Esophagus muscularis mucosa (tissue), 4 donors: ENCODE data around the gene ADGRB3. TPM values are rescaled to one million over a fixed set of nuclear protein-coding genes. Genes with fewer than 3 reads are reported as not detected.

Source experiments
- DNase-seq: peaks from one replicate; pipeline ENCODE4 v3.0.0-alpha.2; 2017; ENCODE audit errors: extremely low spot score
- H3K27ac ChIP-seq, 4 donors: fragments of 200-600 bp; sonication (generic); replicated peaks in 1 of 4; 1 replicate in 3 of 4; 2 replicates in 1 of 4; pipeline ENCODE4 v1.5.1; 2016 to 2019; ENCODE audit warnings: mild to moderate bottlenecking in 1 of 4
- H3K27me3 ChIP-seq, 4 donors: fragments of 200-600 bp; sonication (generic); one replicate each; pipeline versions ENCODE4 v1.5.1 to v1.6.0; 2016 to 2019
- H3K36me3 ChIP-seq, 4 donors: fragments of 200-600 bp; sonication (generic); one replicate each; pipeline ENCODE4 v1.5.1; 2016 to 2019
- H3K4me1 ChIP-seq, 4 donors: fragments of 200-600 bp; sonication (generic); one replicate each; pipeline ENCODE4 v1.5.1; 2016 to 2019
- H3K4me3 ChIP-seq, 4 donors: fragments of 200-600 bp; sonication (generic); 1 replicate in 2 of 4; 2 replicates in 2 of 4; pipeline ENCODE4 v1.5.1; 2016 to 2019; ENCODE audit warnings: mild to moderate bottlenecking in 4 of 4, moderate library complexity in 1 of 4
- H3K9me3 ChIP-seq, 4 donors: fragments of 200-600 bp; sonication (generic); 1 replicate in 3 of 4; 2 replicates in 1 of 4; pipeline ENCODE4 v1.5.1; 2016 to 2019
- EP300 ChIP-seq: sonication (generic); formaldehyde crosslinking; IDR thresholded peaks from one replicate; pipeline ENCODE4 v1.6.1; 2017; ENCODE audit warnings: antibody characterized with exemption
- POLR2A ChIP-seq: fragments of 450-650 bp; IDR thresholded peaks from one replicate; pipeline ENCODE4 v1.6.1; 2017; ENCODE audit warnings: antibody characterized with exemption, moderate library complexity, mild to moderate bottlenecking, low read depth
- POLR2AphosphoS5 ChIP-seq, 2 donors: sonication (generic); formaldehyde crosslinking; IDR thresholded peaks; one replicate each; pipeline ENCODE4 v1.6.1; 2017; ENCODE audit warnings: antibody characterized with exemption in 2 of 2
- WGBS: methylation state at CpG from one replicate; pipeline ENCODE4 v1.1.5; 2018; 5-methylcytosine and 5-hydroxymethylcytosine counted together
- intact Hi-C: fragments of 100-400 bp; cut with DNase I; formaldehyde crosslinking; loops from one replicate; pipeline ENCODE4 v1.15.1; 2023
- total RNA-seq, 4 donors: library from RNA; depleted of rRNA; stranded (reverse); fragments of >200 nt; gene quantifications; one replicate each; pipeline versions ENCODE4 v1.1.0 to v1.2.1, GENCODE V29; 2016
- TF ChIP-seq, protein P1 (sequence below), 3 experiments: fragments of 200-600 bp in 2 of 3; fragments of 450-650 bp in 1 of 3; sonication (generic) in 2 of 3; IDR thresholded peaks; one replicate each; pipeline ENCODE4 v1.5.1; 2017 to 2019; ENCODE audit warnings: antibody characterized with exemption in 3 of 3, mild to moderate bottlenecking in 2 of 3, moderate library complexity in 1 of 3

ADGRB3 gene
- total RNA-seq, 4 donors from 2014 or later: 4.9 to 6.3 (median 5.8) TPM

DNA sequence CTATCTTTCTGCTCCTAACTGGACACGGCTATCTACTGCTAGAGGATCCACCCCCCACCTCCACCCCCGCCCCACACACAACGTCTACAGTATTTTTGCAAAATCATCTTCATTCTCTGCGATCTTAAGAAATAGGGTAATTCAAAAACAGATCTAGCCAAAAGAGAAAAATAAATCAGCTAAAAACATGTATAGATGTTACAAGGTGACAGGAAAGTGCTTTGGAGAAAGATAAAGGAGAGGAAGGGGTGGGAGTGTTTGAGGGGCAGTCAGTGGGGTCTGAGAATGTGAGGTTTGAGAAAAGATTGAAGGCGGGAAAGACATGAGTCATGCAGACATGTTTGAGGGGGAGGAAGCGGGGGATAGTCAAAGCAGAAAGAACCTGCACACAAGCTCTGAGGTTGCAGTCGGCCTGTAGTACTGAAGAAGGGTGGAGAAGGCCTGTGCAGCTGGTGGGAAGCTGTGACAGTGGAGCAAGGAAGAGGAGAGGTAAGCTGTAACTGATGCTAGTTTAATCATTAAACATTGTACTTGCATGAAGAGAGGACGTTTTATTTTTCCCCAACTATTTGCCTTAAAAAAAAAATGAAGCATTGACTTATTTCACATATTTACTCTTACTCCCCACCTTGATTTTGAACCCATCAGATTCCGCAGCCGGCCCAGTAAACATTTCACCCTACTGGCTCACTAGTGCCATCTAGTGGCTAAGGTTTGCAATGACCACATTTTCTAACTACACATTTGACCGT, 332.6 kb downstream of the ADGRB3 start:
- intact Hi-C loops: loop anchor here (5.0 kb wide), 1 partner anchor 330 kb away; the partner anchor contains the start of gene ADGRB3

DNA sequence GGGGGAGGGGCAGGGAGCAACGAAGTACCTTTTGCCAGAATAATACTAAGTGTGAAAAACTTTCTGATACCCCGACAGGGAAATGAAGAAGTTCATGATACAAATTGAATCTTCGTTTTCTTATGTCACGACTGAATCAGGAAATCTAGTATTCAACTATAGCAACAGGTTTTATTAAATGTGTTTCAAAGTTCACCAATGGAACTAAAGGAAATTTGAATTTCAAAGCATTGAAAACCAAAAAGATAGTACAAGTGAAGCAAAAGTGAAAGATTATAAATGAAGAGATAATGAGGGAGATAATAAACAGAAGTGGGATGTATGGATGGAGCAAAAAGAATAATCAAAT, 333.2 kb downstream of the ADGRB3 start:
- WGBS: 10% methylated on average over 4 of the region's 4 CpGs
- TF ChIP-seq, protein P1, sequence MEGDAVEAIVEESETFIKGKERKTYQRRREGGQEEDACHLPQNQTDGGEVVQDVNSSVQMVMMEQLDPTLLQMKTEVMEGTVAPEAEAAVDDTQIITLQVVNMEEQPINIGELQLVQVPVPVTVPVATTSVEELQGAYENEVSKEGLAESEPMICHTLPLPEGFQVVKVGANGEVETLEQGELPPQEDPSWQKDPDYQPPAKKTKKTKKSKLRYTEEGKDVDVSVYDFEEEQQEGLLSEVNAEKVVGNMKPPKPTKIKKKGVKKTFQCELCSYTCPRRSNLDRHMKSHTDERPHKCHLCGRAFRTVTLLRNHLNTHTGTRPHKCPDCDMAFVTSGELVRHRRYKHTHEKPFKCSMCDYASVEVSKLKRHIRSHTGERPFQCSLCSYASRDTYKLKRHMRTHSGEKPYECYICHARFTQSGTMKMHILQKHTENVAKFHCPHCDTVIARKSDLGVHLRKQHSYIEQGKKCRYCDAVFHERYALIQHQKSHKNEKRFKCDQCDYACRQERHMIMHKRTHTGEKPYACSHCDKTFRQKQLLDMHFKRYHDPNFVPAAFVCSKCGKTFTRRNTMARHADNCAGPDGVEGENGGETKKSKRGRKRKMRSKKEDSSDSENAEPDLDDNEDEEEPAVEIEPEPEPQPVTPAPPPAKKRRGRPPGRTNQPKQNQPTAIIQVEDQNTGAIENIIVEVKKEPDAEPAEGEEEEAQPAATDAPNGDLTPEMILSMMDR (IDR thresholded peaks at IDR 0.05): no peak
- TF ChIP-seq POLR2AphosphoS5 (IDR thresholded peaks at IDR 0.05): no peak
- no peak for TF ChIP-seq POLR2A
- no peak for TF ChIP-seq EP300
- Histone ChIP-seq H3K4me3 (no peak overlapping the region), H3K27me3 (no peaks in the 10 kb centered on the region), H3K9me3 (no peaks in the 10 kb centered on the region), H3K4me1 (peaks cover 0 to 3% (median 0%) of the 10 kb centered on the region in 4 donors), H3K36me3 (no peaks in the 10 kb centered on the region), H3K27ac (no peak overlapping the region)
- DNase-seq: no peak
- intact Hi-C loops: loop anchor here (5.0 kb wide), 1 partner anchor 331 kb away; the partner anchor contains the start of gene ADGRB3

More for the DNA sequence above, 332.6 kb downstream of the ADGRB3 start:
- TF ChIP-seq, protein P1 (IDR thresholded peaks at IDR 0.05): peak; percentile 64 to 89 (median 72)
- no peak for TF ChIP-seq EP300
- no peak for TF ChIP-seq POLR2AphosphoS5 (IDR thresholded peaks at IDR 0.05)
- no peak for TF ChIP-seq POLR2A
- no peaks in the 10 kb centered on the region for H3K36me3 ChIP-seq
- no peak for DNase-seq
- H3K27me3 ChIP-seq: no peaks in the 10 kb centered on the region
- H3K9me3 ChIP-seq: no peaks in the 10 kb centered on the region
- H3K27ac ChIP-seq: no peak overlapping the region
- no peak overlapping the region for H3K4me3 ChIP-seq
- peaks cover 0 to 3% (median 0%) of the 10 kb centered on the region in 4 donors for H3K4me1 ChIP-seq
- WGBS: 42% methylated on average over 11 of the region's 11 CpGs

DNA sequence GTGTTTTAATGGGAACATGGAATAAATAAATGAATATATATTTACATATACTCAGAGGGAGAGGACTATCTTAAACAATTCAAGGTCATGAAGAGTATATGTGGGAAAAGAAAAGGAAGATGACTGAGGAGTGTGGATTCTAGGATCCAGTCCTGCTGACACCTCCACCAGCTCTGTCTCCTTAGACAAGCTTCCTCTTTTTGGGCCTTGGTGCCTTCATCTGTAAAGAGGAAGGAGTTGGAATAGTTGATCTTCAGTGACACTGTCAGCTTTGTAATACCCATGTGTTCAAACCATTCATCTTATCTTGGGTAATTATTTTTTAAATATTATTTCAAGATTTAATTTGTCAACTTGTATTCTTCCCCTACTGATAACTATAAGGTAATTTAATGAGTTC, 338.0 kb downstream of the ADGRB3 start:
- intact Hi-C loops: no loop called here
- TF ChIP-seq EP300 (no peak), POLR2AphosphoS5 (IDR thresholded peaks at IDR 0.05) (no peak), POLR2A (no peak)
- TF ChIP-seq, protein P1 (IDR thresholded peaks at IDR 0.05): no peak
- DNase-seq: no peak
- no peaks in the 10 kb centered on the region for H3K9me3 ChIP-seq
- peaks cover 0 to 6% (median 0%) of the 10 kb centered on the region in 4 donors for H3K4me1 ChIP-seq
- H3K4me3 ChIP-seq: no peak overlapping the region
- H3K27ac ChIP-seq: no peak overlapping the region
- no peaks in the 10 kb centered on the region for H3K36me3 ChIP-seq
- H3K27me3 ChIP-seq: no peaks in the 10 kb centered on the region

DNA sequence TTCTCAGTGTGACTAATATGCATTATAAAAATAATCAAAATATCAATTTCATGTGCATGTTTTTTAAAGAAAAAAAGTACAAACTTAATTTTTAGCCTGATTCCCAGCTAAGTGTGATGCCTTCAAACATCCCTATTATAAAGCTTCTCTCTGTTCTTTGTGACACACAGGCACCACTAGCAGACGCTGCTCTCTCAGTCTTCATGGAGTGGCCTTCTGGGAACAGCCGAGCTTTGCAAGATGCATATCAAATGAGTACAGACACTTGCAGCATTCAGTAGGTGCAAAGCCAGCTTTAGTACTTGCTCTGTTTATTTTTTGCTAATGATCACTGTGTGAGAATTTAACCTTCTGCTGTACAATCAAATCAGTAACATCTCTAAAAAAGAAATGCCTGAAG, 340.0 kb downstream of the ADGRB3 start:
- DNase-seq: no peak
- Histone ChIP-seq H3K27me3 (no peaks in the 10 kb centered on the region), H3K36me3 (no peaks in the 10 kb centered on the region), H3K9me3 (no peaks in the 10 kb centered on the region), H3K4me3 (no peak overlapping the region), H3K27ac (no peak overlapping the region), H3K4me1 (peaks cover 0 to 6% (median 0%) of the 10 kb centered on the region in 4 donors)
- TF ChIP-seq, protein P1 (IDR thresholded peaks at IDR 0.05): peak in 1 of 3 experiments; percentile 8
- no peak for TF ChIP-seq EP300
- intact Hi-C loops: no loop called here
- WGBS: 50% methylated on average over 2 of the region's 2 CpGs

DNA sequence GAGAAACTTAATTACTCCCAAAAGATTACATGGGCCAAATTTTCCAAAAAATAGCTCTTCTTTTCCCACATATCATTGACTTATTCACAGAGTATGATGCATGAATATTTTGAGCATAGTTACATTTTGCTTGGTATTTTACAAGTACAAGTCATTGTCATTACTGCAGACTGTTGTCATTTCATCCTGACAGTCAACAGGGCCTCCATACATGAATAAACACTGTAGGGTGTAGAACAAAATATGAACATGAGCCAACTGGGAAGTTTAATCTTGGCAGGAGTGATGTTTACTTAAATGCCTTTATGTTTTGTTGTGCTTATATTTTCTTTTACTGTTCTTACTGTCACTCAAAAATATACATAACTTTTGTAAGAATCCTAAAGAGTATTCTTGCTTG, 340.7 kb downstream of the ADGRB3 start:
- Histone ChIP-seq H3K9me3 (no peaks in the 10 kb centered on the region), H3K4me1 (peaks cover 0 to 6% (median 0%) of the 10 kb centered on the region in 4 donors), H3K4me3 (no peak overlapping the region), H3K27ac (no peak overlapping the region), H3K27me3 (no peaks in the 10 kb centered on the region), H3K36me3 (no peaks in the 10 kb centered on the region)
- intact Hi-C loops: no loop called here
- DNase-seq: no peak
- TF ChIP-seq POLR2AphosphoS5 (IDR thresholded peaks at IDR 0.05): no peak
- TF ChIP-seq POLR2A: no peak
- no peak for TF ChIP-seq EP300
- TF ChIP-seq, protein P1 (IDR thresholded peaks at IDR 0.05): no peak
